HCT116 (cell line): ENCODE results near the gene RNGTT.

ENCODE experiments used
- CEBPB ChIP-seq: IDR thresholded peaks from 2 replicates; pipeline ENCODE4 v1.6.1; 2012; ENCODE audit warnings: low read depth
- CTCF ChIP-seq, 3 experiments: fragments of 200-600 bp in 1 of 3; sonication (generic) in 1 of 3; IDR thresholded peaks in 2 of 3; conservative IDR thresholded peaks in 1 of 3; 2 replicates each; pipeline ENCODE4 v1.5.1; 2012 to 2017; ENCODE audit warnings: low read depth in 2 of 3, low read length in 2 of 3, antibody characterized with exemption in 1 of 3, borderline replicate concordance in 1 of 3, control low read depth in 1 of 3, mild to moderate bottlenecking in 1 of 3, mixed read lengths in 1 of 3, mixed run types in 1 of 3, moderate library complexity in 1 of 3; ENCODE audit not compliant: insufficient read depth in 1 of 3
- EZH2 ChIP-seq: fragments of 200-600 bp; sonication (generic); IDR thresholded peaks from 2 replicates; pipeline ENCODE4 v1.6.1; 2017; ENCODE audit warnings: antibody characterized with exemption, mixed run types
- MAX ChIP-seq: IDR thresholded peaks from 2 replicates; pipeline ENCODE4 v1.6.1; 2012
- POLR2A ChIP-seq: IDR thresholded peaks from 2 replicates; pipeline ENCODE4 v1.7.0; 2011; ENCODE audit warnings: borderline replicate concordance; ENCODE audit not compliant: insufficient read depth, insufficient read length; ENCODE audit errors: extremely low read depth
- POLR2AphosphoS5 ChIP-seq: IDR thresholded peaks from 2 replicates; pipeline ENCODE4 v1.6.1; 2011; ENCODE audit warnings: mild to moderate bottlenecking, low read depth, low read length, moderate library complexity
- RAD21 ChIP-seq: IDR thresholded peaks from 2 replicates; pipeline ENCODE4 v1.6.1; 2012; ENCODE audit warnings: low read depth, mild to moderate bottlenecking
- SP1 ChIP-seq: IDR thresholded peaks from 2 replicates; pipeline ENCODE4 v1.6.1; 2012; ENCODE audit warnings: low read depth
- TCF7L2 ChIP-seq: IDR thresholded peaks from 2 replicates; pipeline ENCODE4 v1.7.0; 2011; ENCODE audit warnings: borderline replicate concordance, inconsistent platforms; ENCODE audit not compliant: insufficient read depth, insufficient read length; ENCODE audit errors: extremely low read depth
- ZFX ChIP-seq: fragments of 450-650 bp; IDR thresholded peaks from 2 replicates; pipeline ENCODE4 v1.6.1; 2017
- TF ChIP-seq, protein P1 (sequence below): IDR thresholded peaks from 2 replicates; pipeline ENCODE4 v1.6.1; 2012; ENCODE audit warnings: low read depth

GRCh38 chr6:88825856-88826255, 137.6 kb downstream of the RNGTT start:
- TF ChIP-seq SP1 (no peak), TCF7L2 (no peak), POLR2A (no peak), POLR2AphosphoS5 (no peak), CTCF (IDR thresholded peaks at IDR 0.05 in 2 of 3, conservative IDR thresholded peaks at IDR 0.05 in 1 of 3; ENCODE audit: borderline replicate concordance in 1 of 3, insufficient read depth in 1 of 3, low read depth in 2 of 3, low read length in 2 of 3) (no peak), CEBPB (no peak), RAD21 (no peak), MAX (no peak), EZH2 (no peak), ZFX (no peak)
- TF ChIP-seq, protein P1, sequence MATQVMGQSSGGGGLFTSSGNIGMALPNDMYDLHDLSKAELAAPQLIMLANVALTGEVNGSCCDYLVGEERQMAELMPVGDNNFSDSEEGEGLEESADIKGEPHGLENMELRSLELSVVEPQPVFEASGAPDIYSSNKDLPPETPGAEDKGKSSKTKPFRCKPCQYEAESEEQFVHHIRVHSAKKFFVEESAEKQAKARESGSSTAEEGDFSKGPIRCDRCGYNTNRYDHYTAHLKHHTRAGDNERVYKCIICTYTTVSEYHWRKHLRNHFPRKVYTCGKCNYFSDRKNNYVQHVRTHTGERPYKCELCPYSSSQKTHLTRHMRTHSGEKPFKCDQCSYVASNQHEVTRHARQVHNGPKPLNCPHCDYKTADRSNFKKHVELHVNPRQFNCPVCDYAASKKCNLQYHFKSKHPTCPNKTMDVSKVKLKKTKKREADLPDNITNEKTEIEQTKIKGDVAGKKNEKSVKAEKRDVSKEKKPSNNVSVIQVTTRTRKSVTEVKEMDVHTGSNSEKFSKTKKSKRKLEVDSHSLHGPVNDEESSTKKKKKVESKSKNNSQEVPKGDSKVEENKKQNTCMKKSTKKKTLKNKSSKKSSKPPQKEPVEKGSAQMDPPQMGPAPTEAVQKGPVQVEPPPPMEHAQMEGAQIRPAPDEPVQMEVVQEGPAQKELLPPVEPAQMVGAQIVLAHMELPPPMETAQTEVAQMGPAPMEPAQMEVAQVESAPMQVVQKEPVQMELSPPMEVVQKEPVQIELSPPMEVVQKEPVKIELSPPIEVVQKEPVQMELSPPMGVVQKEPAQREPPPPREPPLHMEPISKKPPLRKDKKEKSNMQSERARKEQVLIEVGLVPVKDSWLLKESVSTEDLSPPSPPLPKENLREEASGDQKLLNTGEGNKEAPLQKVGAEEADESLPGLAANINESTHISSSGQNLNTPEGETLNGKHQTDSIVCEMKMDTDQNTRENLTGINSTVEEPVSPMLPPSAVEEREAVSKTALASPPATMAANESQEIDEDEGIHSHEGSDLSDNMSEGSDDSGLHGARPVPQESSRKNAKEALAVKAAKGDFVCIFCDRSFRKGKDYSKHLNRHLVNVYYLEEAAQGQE: no peak
